ENCODE measurements around the gene CYB5B. TPM values are rescaled to one million over a fixed set of nuclear protein-coding genes. Genes with fewer than 3 reads are reported as not detected.

CYB5B gene
- total RNA-seq, 1 experiment from 2014 or later: 231 TPM

Other genes with a start within 250 kb of the CYB5B start
- gene SNTB2, start 237.5 kb upstream of the CYB5B start, total RNA-seq (2014; rRNA removed; shearing (Covaris generic)): 25.4 and 43.8 TPM in 2 replicates
- gene VPS4A, start 113.3 kb upstream of the CYB5B start, total RNA-seq (2014; rRNA removed; shearing (Covaris generic)): 58.0 and 59.3 TPM in 2 replicates
- gene PDF, start 94.0 kb upstream of the CYB5B start, total RNA-seq (2014; rRNA removed; shearing (Covaris generic)): 44.3 and 68.4 TPM in 2 replicates
- 71.3 and 74.8 TPM in 2 replicates for gene COG8, start 85.1 kb upstream of the CYB5B start, total RNA-seq (2014; rRNA removed; shearing (Covaris generic))
- gene NIP7, start 84.8 kb upstream of the CYB5B start, total RNA-seq (2014; rRNA removed; shearing (Covaris generic)): 42.0 and 48.2 TPM in 2 replicates
- gene TMED6, start 72.8 kb upstream of the CYB5B start, total RNA-seq (2014; rRNA removed; shearing (Covaris generic)): not detected in 2 replicates
- 11.7 and 17.5 TPM in 2 replicates for gene TERF2, start 38.6 kb upstream of the CYB5B start, total RNA-seq (2014; rRNA removed; shearing (Covaris generic))
- gene NFAT5, start 141.3 kb downstream of the CYB5B start, total RNA-seq (2014; rRNA removed; shearing (Covaris generic)): 7.7 and 11.1 TPM in 2 replicates

Measured in A172 (cell line).